ENCODE measurements around the gene SEC14L5.

DNA sequence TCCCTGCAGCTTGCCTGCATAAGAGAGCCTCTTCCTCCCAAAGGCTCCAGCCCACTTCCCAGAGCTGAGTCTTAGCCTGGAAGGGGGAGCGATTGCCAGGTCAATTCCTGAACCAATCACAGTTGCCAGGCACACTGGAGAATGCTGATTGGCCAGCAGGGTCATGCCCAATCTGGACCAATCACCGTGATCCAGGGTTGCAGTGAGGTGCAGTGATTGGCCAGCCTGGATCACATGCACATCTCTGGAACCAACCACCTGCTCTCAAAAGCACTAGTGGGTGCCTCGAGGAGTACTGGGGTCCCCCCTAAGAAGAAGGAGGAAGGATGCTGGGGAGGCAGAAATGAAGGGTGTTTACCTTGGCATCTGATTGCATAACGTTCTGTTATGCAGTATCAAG, 57.2 kb downstream of the SEC14L5 start:
- TF ChIP-seq POLR2A (IDR thresholded peaks at IDR 0.05) = no peak
- TF ChIP-seq, protein P1, sequence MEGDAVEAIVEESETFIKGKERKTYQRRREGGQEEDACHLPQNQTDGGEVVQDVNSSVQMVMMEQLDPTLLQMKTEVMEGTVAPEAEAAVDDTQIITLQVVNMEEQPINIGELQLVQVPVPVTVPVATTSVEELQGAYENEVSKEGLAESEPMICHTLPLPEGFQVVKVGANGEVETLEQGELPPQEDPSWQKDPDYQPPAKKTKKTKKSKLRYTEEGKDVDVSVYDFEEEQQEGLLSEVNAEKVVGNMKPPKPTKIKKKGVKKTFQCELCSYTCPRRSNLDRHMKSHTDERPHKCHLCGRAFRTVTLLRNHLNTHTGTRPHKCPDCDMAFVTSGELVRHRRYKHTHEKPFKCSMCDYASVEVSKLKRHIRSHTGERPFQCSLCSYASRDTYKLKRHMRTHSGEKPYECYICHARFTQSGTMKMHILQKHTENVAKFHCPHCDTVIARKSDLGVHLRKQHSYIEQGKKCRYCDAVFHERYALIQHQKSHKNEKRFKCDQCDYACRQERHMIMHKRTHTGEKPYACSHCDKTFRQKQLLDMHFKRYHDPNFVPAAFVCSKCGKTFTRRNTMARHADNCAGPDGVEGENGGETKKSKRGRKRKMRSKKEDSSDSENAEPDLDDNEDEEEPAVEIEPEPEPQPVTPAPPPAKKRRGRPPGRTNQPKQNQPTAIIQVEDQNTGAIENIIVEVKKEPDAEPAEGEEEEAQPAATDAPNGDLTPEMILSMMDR (IDR thresholded peaks at IDR 0.05) = no peak
- no peak for TF ChIP-seq POLR2AphosphoS5 (IDR thresholded peaks at IDR 0.05)

All from suprapubic skin (tissue), 4 donors.